Stimulated activated naive B cell treated with anti-CD40 and anti-IgM and Interleukin-4, amounts not matched to agents 10 μg/mL and 1 μg/mL and 100 μg/mL, for 72 hours (primary cell): ENCODE measurements around the gene PLEKHA8.

Experiments used
- ATAC-seq, 2 donors: fragments of 150-1000 bp; cut with Tn5 transposase; replicated peaks; 2 replicates each; pipeline ENCODE4 v1.10.0; 2021; ENCODE audit warnings: moderate library complexity in 1 of 2
- DNase-seq: peaks from one replicate; pipeline ENCODE4 v3.0.0; 2021
- H3K27ac Mint-ChIP-seq: one replicate; pipeline ENCODE4 v1.8.0; 2022; ENCODE audit warnings: mild to moderate bottlenecking, mixed read lengths
- H3K27me3 Mint-ChIP-seq, 2 donors: one replicate each; pipeline ENCODE4 v1.8.0; 2022; ENCODE audit warnings: mixed read lengths in 2 of 2
- H3K36me3 Mint-ChIP-seq, 2 donors: one replicate each; pipeline ENCODE4 v1.8.0; 2022; ENCODE audit warnings: mixed read lengths in 2 of 2, mild to moderate bottlenecking in 1 of 2
- H3K4me1 Mint-ChIP-seq, 2 donors: one replicate each; pipeline ENCODE4 v1.8.0; 2022; ENCODE audit warnings: mixed read lengths in 2 of 2, mild to moderate bottlenecking in 1 of 2
- H3K4me3 Mint-ChIP-seq, 2 donors: one replicate each; pipeline ENCODE4 v1.8.0; 2022; ENCODE audit warnings: mild to moderate bottlenecking in 2 of 2, mixed read lengths in 2 of 2, moderate library complexity in 1 of 2
- H3K9me3 Mint-ChIP-seq, 2 donors: one replicate each; pipeline ENCODE4 v1.8.0; 2022; ENCODE audit warnings: mixed read lengths in 2 of 2, mild to moderate bottlenecking in 1 of 2

The PLEKHA8 gene

GRCh38 chr7:30062587-30062986 is 34.4 kb downstream of the PLEKHA8 start:
- Mint-ChIP-seq H3K27me3 (no peaks in the 10 kb centered on the region), H3K4me3 (no peak overlapping the region), H3K9me3 (no peaks in the 10 kb centered on the region), H3K36me3 (peaks cover 6 to 25% of the 10 kb centered on the region in 2 donors), H3K4me1 (peaks cover 0 to 6% of the 10 kb centered on the region in 2 donors), H3K27ac (no peak overlapping the region)
- DNase-seq (no peak), ATAC-seq (peak; percentile 61 to 71)

GRCh38 chr7:30065746-30066145 is 37.5 kb downstream of the PLEKHA8 start:
- peaks cover 2 to 19% of the 10 kb centered on the region in 2 donors for H3K36me3 Mint-ChIP-seq
- H3K4me3 Mint-ChIP-seq = no peak overlapping the region
- H3K4me1 Mint-ChIP-seq = no peaks in the 10 kb centered on the region
- DNase-seq = no peak
- no peak overlapping the region for H3K27ac Mint-ChIP-seq
- no peaks in the 10 kb centered on the region for H3K9me3 Mint-ChIP-seq
- no peaks in the 10 kb centered on the region for H3K27me3 Mint-ChIP-seq
- no peak for ATAC-seq

GRCh38 chr7:30066687-30067086 is 38.5 kb downstream of the PLEKHA8 start:
- Mint-ChIP-seq H3K27me3 (no peaks in the 10 kb centered on the region), H3K9me3 (no peaks in the 10 kb centered on the region), H3K4me1 (no peaks in the 10 kb centered on the region), H3K36me3 (peaks cover 3 to 24% of the 10 kb centered on the region in 2 donors), H3K4me3 (no peak overlapping the region), H3K27ac (no peak overlapping the region)
- no peak for DNase-seq
- ATAC-seq = no peak

GRCh38 chr7:30068117-30068516 is 39.9 kb downstream of the PLEKHA8 start:
- Mint-ChIP-seq H3K4me1 (no peaks in the 10 kb centered on the region), H3K36me3 (peaks cover 3 to 25% of the 10 kb centered on the region in 2 donors), H3K27ac (no peak overlapping the region), H3K9me3 (no peaks in the 10 kb centered on the region), H3K4me3 (no peak overlapping the region), H3K27me3 (no peaks in the 10 kb centered on the region)
- ATAC-seq (no peak), DNase-seq (no peak)

- H3K4me3 Mint-ChIP-seq = no peak overlapping the region
- no peak for DNase-seq
- peaks cover 0 to 2% of the 10 kb centered on the region in 2 donors for H3K4me1 Mint-ChIP-seq
- H3K27ac Mint-ChIP-seq = no peak overlapping the region
- no peaks in the 10 kb centered on the region for H3K27me3 Mint-ChIP-seq
- no peak for ATAC-seq
- H3K9me3 Mint-ChIP-seq = no peaks in the 10 kb centered on the region
- H3K36me3 Mint-ChIP-seq = peaks cover 3 to 15% of the 10 kb centered on the region in 2 donors
Measured at GRCh38 chr7:30069096-30069867, 41.1 kb downstream of the PLEKHA8 start.

GRCh38 chr7:30070052-30070451 is 41.8 kb downstream of the PLEKHA8 start:
- H3K36me3 Mint-ChIP-seq = peaks cover 3 to 15% of the 10 kb centered on the region in 2 donors
- no peaks in the 10 kb centered on the region for H3K27me3 Mint-ChIP-seq
- peaks cover 0 to 2% of the 10 kb centered on the region in 2 donors for H3K4me1 Mint-ChIP-seq
- H3K9me3 Mint-ChIP-seq = no peaks in the 10 kb centered on the region
- no peak overlapping the region for H3K4me3 Mint-ChIP-seq
- H3K27ac Mint-ChIP-seq = no peak overlapping the region
- ATAC-seq (no peak), DNase-seq (no peak)

- Mint-ChIP-seq H3K36me3 (peaks cover 2 to 13% of the 10 kb centered on the region in 2 donors), H3K9me3 (no peaks in the 10 kb centered on the region), H3K27me3 (no peaks in the 10 kb centered on the region), H3K4me3 (no peak overlapping the region), H3K27ac (no peak overlapping the region), H3K4me1 (peaks cover 0 to 2% of the 10 kb centered on the region in 2 donors)
- ATAC-seq (no peak), DNase-seq (no peak)
Measured at GRCh38 chr7:30072735-30073134, 44.5 kb downstream of the PLEKHA8 start.

GRCh38 chr7:30074422-30075030 is 46.3 kb downstream of the PLEKHA8 start:
- H3K4me1 Mint-ChIP-seq = peaks cover 0 to 2% of the 10 kb centered on the region in 2 donors
- no peak overlapping the region for H3K4me3 Mint-ChIP-seq
- H3K36me3 Mint-ChIP-seq = peaks cover 6 to 17% of the 10 kb centered on the region in 2 donors
- ATAC-seq = no peak
- H3K9me3 Mint-ChIP-seq = no peaks in the 10 kb centered on the region
- H3K27me3 Mint-ChIP-seq = no peaks in the 10 kb centered on the region
- no peak overlapping the region for H3K27ac Mint-ChIP-seq
- DNase-seq = no peak

GRCh38 chr7:30076411-30076810 is 48.2 kb downstream of the PLEKHA8 start:
- DNase-seq (no peak), ATAC-seq (no peak)
- Mint-ChIP-seq H3K27me3 (no peaks in the 10 kb centered on the region), H3K36me3 (peaks cover 8 to 12% of the 10 kb centered on the region in 2 donors), H3K4me3 (no peak overlapping the region), H3K9me3 (no peaks in the 10 kb centered on the region), H3K4me1 (peaks cover 0 to 2% of the 10 kb centered on the region in 2 donors), H3K27ac (no peak overlapping the region)

GRCh38 chr7:30078280-30078679 is 50.1 kb downstream of the PLEKHA8 start:
- Mint-ChIP-seq H3K36me3 (peaks cover 8% of the 10 kb centered on the region in 2 donors), H3K27ac (no peak overlapping the region), H3K27me3 (no peaks in the 10 kb centered on the region), H3K4me3 (no peak overlapping the region), H3K9me3 (no peaks in the 10 kb centered on the region), H3K4me1 (peaks cover 0 to 2% of the 10 kb centered on the region in 2 donors)
- no peak for DNase-seq
- no peak for ATAC-seq

GRCh38 chr7:30079880-30080279 is 51.7 kb downstream of the PLEKHA8 start:
- ATAC-seq = no peak
- Mint-ChIP-seq H3K27me3 (no peaks in the 10 kb centered on the region), H3K4me3 (no peak overlapping the region), H3K36me3 (peaks cover 8% of the 10 kb centered on the region in 2 donors), H3K9me3 (no peaks in the 10 kb centered on the region), H3K27ac (no peak overlapping the region), H3K4me1 (no peaks in the 10 kb centered on the region)
- DNase-seq = no peak

- H3K36me3 Mint-ChIP-seq = peaks cover 8 to 12% of the 10 kb centered on the region in 2 donors
- no peak overlapping the region for H3K27ac Mint-ChIP-seq
- H3K27me3 Mint-ChIP-seq = no peaks in the 10 kb centered on the region
Measured at GRCh38 chr7:30080818-30081217, 52.6 kb downstream of the PLEKHA8 start.

GRCh38 chr7:30082686-30083085 is 54.5 kb downstream of the PLEKHA8 start:
- Mint-ChIP-seq H3K27me3 (no peaks in the 10 kb centered on the region), H3K36me3 (peaks cover 12 to 13% of the 10 kb centered on the region in 2 donors), H3K9me3 (no peaks in the 10 kb centered on the region), H3K4me1 (peaks cover 9 to 12% of the 10 kb centered on the region in 2 donors), H3K27ac (no peak overlapping the region), H3K4me3 (no peak overlapping the region)
- ATAC-seq = no peak
- DNase-seq = no peak

More at GRCh38 chr7:30080818-30081217, 52.6 kb downstream of the PLEKHA8 start:
- Mint-ChIP-seq H3K4me1 (peaks cover 0 to 2% of the 10 kb centered on the region in 2 donors), H3K4me3 (no peak overlapping the region), H3K9me3 (no peaks in the 10 kb centered on the region)
- no peak for ATAC-seq
- DNase-seq = no peak

GRCh38 chr7:30083334-30083733 is 55.1 kb downstream of the PLEKHA8 start:
- no peaks in the 10 kb centered on the region for H3K27me3 Mint-ChIP-seq
- no peak overlapping the region for H3K4me3 Mint-ChIP-seq
- no peak for ATAC-seq
- H3K4me1 Mint-ChIP-seq = peaks cover 11 to 12% of the 10 kb centered on the region in 2 donors
- H3K9me3 Mint-ChIP-seq = no peaks in the 10 kb centered on the region
- H3K27ac Mint-ChIP-seq = no peak overlapping the region
- DNase-seq = no peak
- H3K36me3 Mint-ChIP-seq = peaks cover 12 to 13% of the 10 kb centered on the region in 2 donors

GRCh38 chr7:30084212-30084611 is 56.0 kb downstream of the PLEKHA8 start:
- peaks cover 11 to 12% of the 10 kb centered on the region in 2 donors for H3K4me1 Mint-ChIP-seq
- H3K27me3 Mint-ChIP-seq = no peaks in the 10 kb centered on the region
- DNase-seq (no peak), ATAC-seq (no peak)
- no peaks in the 10 kb centered on the region for H3K9me3 Mint-ChIP-seq
- no peak overlapping the region for H3K4me3 Mint-ChIP-seq
- H3K36me3 Mint-ChIP-seq = peaks cover 9 to 10% of the 10 kb centered on the region in 2 donors
- no peak overlapping the region for H3K27ac Mint-ChIP-seq
